Subcutaneous abdominal adipose tissue (tissue), 5 donors: Measurements from ENCODE around the gene DDAH1.

Experiments
- H3K27ac ChIP-seq: one replicate; pipeline ENCODE4 v1.7.0; 2013; ENCODE audit warnings: low read depth, mild to moderate bottlenecking, inconsistent platforms, low read length, moderate library complexity
- H3K27me3 ChIP-seq, 5 donors: one replicate each; pipeline ENCODE4 v1.7.0; 2013; ENCODE audit warnings: low read length in 5 of 5, inconsistent platforms in 1 of 5; ENCODE audit not compliant: control insufficient read depth in 5 of 5, insufficient read depth in 4 of 5
- H3K36me3 ChIP-seq, 5 donors: one replicate each; pipeline ENCODE4 v1.7.0; 2013; ENCODE audit warnings: low read length in 5 of 5; ENCODE audit not compliant: control insufficient read depth in 5 of 5, insufficient read depth in 5 of 5
- H3K4me1 ChIP-seq, 5 donors: one replicate each; pipeline ENCODE4 v1.7.0; 2013; ENCODE audit warnings: low read length in 5 of 5, mild to moderate bottlenecking in 3 of 5, moderate library complexity in 1 of 5; ENCODE audit not compliant: control insufficient read depth in 5 of 5, insufficient read depth in 5 of 5
- H3K4me3 ChIP-seq, 5 donors: one replicate each; pipeline ENCODE4 v1.7.0; 2013; ENCODE audit warnings: low read length in 5 of 5, low read depth in 1 of 5
- H3K9ac ChIP-seq, 5 donors: one replicate each; pipeline ENCODE4 v1.7.0; 2013; ENCODE audit warnings: low read length in 5 of 5, mild to moderate bottlenecking in 4 of 5, moderate library complexity in 3 of 5
- H3K9me3 ChIP-seq, 5 donors: one replicate each; pipeline ENCODE4 v1.7.0; 2013; ENCODE audit warnings: low read length in 5 of 5; ENCODE audit not compliant: control insufficient read depth in 5 of 5
- donor health status: healthy.
- donor health status: healthy.
- donor health status: healthy.
- donor health status: healthy.
- donor health status: healthy.

Gene DDAH1

DNA sequence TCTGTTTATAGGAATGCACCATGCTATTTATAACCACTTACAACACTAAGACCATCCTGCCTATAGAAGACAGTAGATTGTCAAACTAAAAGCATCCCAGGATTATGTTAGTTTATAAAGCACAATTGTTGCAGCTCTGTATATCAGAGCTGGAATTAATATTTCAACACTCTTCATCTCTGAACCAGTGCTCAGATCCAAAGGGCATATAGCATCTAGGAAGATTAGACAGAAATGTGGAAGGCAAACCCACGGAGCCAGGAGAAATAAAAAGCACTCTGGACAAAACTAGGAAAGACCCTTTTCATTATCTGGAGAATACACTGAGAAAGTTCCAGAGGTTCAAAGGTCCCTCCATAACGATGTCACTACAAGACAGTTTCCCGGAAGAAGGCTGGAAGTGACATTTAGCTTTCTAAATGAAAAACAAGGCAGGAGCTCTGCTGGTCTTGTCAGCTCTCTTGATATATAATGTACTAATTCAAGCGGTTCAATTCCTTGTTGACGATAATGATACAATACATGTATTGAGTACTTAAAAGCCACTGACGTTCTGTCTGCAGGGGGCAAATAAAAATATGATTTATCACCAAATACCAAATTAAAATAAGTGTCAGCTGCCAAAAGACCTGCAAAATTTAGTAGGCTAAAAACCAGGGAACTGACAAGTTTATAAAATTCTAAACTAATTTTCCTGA lies 96.7 kb downstream of the DDAH1 start:
- no peaks in the 10 kb centered on the region for H3K9me3 ChIP-seq
- H3K36me3 ChIP-seq: no peaks in the 10 kb centered on the region
- peaks cover 0 to 26% (median 16%) of the 10 kb centered on the region in 5 donors for H3K4me1 ChIP-seq
- no peaks in the 10 kb centered on the region for H3K27me3 ChIP-seq
- no peak overlapping the region for H3K4me3 ChIP-seq
- no peak overlapping the region for H3K27ac ChIP-seq
- no peak overlapping the region for H3K9ac ChIP-seq

DNA sequence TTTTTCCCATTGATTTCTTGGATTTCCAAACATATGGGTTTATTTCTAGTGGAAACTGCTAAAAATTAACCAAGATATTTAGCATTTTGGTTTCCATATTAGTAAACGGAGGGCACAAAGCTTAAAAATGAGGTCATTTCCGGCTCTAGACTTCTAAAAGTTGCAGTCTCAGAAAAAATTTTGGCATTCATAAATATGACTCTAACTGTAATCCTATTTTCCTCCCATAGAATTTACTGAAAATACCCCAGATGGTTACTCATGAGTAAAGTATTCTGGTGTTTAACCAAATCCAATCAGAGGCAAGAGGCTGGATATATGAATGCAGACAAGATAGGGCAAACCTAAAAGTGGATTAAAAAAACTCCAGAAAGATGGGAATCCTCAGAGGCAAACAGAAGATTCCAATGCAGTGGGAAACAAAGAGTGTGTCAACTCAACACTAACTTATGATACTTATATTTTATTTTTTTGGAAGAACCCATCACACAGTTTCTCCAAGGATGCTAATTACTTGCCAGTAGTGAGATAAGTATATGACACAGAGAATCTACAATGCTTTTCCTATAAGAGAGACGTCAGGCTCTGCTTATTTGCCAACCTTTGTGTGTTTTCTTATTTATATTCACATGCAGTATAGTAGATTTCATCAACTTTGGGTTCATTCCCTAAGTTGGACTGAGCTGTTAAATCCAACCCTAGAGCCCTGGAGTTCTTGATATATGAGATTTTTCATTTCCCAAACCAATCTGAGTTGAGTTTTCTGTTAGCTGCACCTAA lies 98.4 kb downstream of the DDAH1 start:
- no peak overlapping the region for H3K27ac ChIP-seq
- H3K9ac ChIP-seq: no peak overlapping the region
- H3K36me3 ChIP-seq: no peaks in the 10 kb centered on the region

DNA sequence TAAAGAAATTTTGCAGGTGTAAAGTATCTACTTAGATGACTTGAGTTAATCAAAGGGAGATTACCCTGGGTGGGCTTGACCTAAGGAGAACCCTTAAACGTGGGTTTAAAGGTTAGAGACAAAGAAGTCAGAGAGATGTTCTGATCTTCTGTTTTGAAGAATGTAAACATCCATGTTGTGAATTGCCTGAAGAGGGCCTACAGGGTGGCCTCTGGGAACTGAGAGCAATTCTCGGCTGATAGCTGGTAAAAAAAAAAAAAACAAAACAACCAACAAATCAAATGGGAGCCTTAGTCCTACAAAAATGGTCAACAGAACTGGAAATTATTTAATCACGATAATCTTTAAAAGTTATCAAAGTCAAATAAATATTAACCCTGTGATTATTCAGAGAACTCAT lies 99.1 kb downstream of the DDAH1 start:
- no peak overlapping the region for H3K4me3 ChIP-seq
- H3K4me1 ChIP-seq: peaks cover 0 to 12% (median 10%) of the 10 kb centered on the region in 5 donors
- no peaks in the 10 kb centered on the region for H3K36me3 ChIP-seq
- no peak overlapping the region for H3K27ac ChIP-seq
- H3K27me3 ChIP-seq: no peaks in the 10 kb centered on the region
- no peak overlapping the region for H3K9ac ChIP-seq
- H3K9me3 ChIP-seq: no peaks in the 10 kb centered on the region

More for the DNA sequence above, 98.4 kb downstream of the DDAH1 start:
- Histone ChIP-seq H3K9me3 (no peaks in the 10 kb centered on the region), H3K27me3 (no peaks in the 10 kb centered on the region), H3K4me3 (no peak overlapping the region), H3K4me1 (peaks cover 0 to 18% (median 4%) of the 10 kb centered on the region in 5 donors)

DNA sequence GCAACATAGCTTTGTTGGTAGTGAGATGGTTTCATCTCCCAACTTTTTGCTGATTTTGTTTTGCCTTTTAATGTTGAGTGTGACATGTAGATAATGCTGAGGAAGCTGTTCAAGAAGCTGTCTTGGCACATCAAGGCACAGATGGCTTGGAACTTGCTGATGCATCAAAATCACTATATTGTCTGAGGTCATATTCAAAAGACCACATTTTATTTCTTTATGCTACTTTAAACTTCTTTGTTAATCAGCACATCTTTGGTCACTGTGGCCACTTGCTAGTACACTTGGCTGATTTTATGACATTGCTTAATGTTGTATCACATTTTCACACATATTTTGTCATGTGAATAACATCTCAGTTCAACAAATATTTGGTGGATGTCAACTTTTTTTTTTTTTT lies 101.4 kb downstream of the DDAH1 start:
- Histone ChIP-seq H3K27ac (no peak overlapping the region), H3K27me3 (no peaks in the 10 kb centered on the region), H3K36me3 (no peaks in the 10 kb centered on the region), H3K9ac (no peak overlapping the region), H3K4me1 (peaks cover 0 to 16% (median 6%) of the 10 kb centered on the region in 5 donors), H3K4me3 (no peak overlapping the region), H3K9me3 (no peaks in the 10 kb centered on the region)

DNA sequence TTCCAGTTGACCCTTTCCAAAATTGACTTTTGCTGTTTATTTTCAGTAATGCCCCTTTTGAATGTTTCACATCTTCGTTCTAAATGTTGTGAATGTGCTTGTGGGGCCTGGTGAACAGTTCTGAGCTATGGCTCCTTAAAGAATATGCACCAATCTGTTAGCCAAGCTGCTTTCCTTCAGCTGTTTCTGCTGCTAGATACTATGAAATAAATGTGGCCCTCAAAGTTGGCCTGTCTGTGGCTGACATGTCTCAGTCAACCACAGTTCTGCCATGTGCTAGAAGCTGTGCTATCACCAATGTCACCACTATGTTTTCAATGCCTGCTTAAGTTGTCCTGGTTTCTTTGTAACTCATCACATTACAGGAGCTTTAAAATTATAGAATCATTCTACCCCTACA lies 101.9 kb downstream of the DDAH1 start:
- H3K4me1 ChIP-seq: peaks cover 0 to 16% (median 6%) of the 10 kb centered on the region in 5 donors
- no peaks in the 10 kb centered on the region for H3K9me3 ChIP-seq
- H3K27me3 ChIP-seq: no peaks in the 10 kb centered on the region
- no peak overlapping the region for H3K27ac ChIP-seq
- H3K36me3 ChIP-seq: no peaks in the 10 kb centered on the region
- no peak overlapping the region for H3K4me3 ChIP-seq
- H3K9ac ChIP-seq: no peak overlapping the region

DNA sequence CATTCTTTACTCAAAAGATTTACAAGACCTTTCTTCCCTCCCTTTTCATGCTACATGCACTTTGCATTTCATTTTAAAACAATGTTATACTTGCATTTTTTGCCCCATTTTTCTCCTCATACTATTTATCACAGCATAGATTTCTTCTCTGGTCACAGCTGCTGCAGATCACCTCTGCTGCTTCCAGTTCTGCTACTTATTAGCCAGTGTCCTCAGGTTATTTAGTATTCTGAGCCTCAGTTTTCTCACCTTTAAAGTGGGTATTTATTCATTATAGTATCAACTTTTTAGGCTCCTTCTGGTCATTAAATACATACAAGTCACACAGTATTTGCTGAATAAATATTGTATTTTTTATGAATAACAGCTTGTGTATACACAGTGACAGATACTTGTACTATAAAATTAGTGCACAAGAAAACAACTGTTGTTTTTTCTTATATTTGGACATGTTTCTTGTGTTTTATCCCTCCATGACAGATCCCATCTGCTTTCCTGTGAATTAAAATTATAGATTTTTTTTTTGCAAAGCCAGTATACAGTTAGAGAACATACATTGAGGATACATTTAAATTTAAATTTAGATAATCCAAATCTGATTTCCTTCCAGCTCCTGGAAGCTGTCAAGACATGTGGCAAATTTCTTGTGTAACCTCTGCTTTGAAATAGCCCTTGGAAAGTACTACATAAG lies 103.2 kb downstream of the DDAH1 start:
- Histone ChIP-seq H3K4me3 (no peak overlapping the region), H3K9ac (no peak overlapping the region), H3K27me3 (no peaks in the 10 kb centered on the region), H3K27ac (no peak overlapping the region), H3K4me1 (peaks cover 0 to 16% (median 6%) of the 10 kb centered on the region in 5 donors), H3K9me3 (no peaks in the 10 kb centered on the region), H3K36me3 (no peaks in the 10 kb centered on the region)

DNA sequence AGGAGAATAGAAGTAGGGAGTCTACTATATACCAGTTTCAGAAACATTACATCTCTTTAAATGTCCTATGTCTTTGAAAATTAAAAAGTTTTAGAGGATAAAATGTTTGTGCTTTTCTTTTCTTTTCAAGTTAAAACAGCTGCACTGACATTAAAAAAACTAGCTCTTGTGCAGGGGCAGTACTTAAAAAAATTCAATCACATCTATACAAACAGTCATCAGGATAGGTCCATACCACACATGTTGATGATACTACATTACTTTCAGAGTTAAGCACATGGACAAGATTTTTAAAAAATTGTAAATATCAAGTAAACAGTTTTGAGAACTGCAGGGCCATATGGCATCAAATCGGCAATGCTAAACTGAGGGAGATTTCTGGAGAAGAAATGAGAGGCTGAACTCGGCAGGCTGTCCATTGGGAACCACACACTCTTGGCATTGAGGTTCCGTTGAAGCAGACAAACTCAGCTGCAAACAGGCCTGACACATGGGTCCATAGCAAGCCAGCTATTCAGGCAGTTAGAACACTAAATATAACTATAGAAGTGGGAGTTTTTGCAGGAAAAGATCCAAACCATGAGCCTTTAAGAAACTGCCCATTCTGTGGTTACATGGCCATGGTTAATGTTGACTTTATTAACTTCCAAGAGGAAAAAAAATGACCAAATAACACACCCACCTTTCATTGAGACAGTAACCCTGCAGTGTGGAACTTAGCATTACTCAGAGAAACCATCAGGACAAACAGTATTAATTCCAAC lies 104.0 kb downstream of the DDAH1 start:
- no peak overlapping the region for H3K27ac ChIP-seq
- no peaks in the 10 kb centered on the region for H3K36me3 ChIP-seq
- peaks cover 0 to 16% (median 6%) of the 10 kb centered on the region in 5 donors for H3K4me1 ChIP-seq
- no peaks in the 10 kb centered on the region for H3K9me3 ChIP-seq
- no peak overlapping the region for H3K4me3 ChIP-seq
- H3K9ac ChIP-seq: no peak overlapping the region
- H3K27me3 ChIP-seq: no peaks in the 10 kb centered on the region

DNA sequence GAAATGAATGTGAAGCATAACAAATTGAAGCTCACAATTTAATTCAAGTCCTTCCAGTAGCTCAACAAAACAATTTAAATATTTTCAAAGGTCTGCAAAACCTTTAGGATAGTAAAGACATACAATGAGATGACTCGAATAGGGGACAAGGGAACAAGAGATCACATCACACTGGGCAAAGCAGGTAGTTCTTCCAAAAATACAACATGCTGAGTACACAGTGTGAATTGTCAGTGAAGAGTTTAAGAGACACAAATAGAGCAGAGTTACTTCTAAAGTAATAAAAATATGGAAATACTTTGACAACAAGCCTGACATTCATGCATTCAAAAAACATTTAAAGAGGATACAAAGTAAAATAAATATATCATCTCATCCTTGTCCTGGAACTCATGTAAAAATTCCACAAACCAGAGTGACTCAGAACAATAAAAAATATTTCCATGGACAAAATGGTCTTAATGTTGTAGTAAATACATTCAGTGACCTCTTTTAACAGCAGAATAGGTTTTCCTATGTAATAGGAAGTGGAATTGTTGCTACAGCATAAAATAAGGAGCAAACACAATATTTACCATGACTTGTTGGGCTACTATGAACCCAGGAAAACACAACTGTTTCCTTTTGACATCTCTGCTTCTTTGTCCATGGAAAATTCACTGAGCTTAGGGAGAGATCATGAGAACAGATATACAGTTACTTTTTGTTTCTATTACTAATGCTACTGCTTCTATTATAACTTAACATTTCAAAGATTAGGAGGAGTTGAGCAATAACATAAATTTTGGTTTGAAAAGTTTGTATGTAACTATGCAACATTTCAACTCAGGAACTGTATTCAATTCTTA lies 104.9 kb downstream of the DDAH1 start:
- H3K27ac ChIP-seq: no peak overlapping the region
- H3K9ac ChIP-seq: no peak overlapping the region

More for the DNA sequence above, 104.9 kb downstream of the DDAH1 start:
- Histone ChIP-seq H3K4me1 (peaks cover 0 to 16% (median 6%) of the 10 kb centered on the region in 5 donors), H3K4me3 (no peak overlapping the region), H3K9me3 (no peaks in the 10 kb centered on the region), H3K27me3 (no peaks in the 10 kb centered on the region), H3K36me3 (no peaks in the 10 kb centered on the region)
